OCI-LY1 (cell line): ENCODE data around the gene TANC1.

Experiments
- EZH2 ChIP-seq: fragments of 200-600 bp; sonication (generic), shearing (Covaris generic); IDR thresholded peaks from 2 replicates; pipeline ENCODE4 v1.8.0; 2017; ENCODE audit warnings: borderline replicate concordance, mixed run types, mild to moderate bottlenecking, antibody characterized with exemption, low read length, moderate library complexity, mixed read lengths
- TF ChIP-seq, protein P1 (sequence below): fragments of 200-600 bp; sonication (generic), shearing (Covaris generic); IDR thresholded peaks from 2 replicates; pipeline ENCODE4 v1.5.1; 2017; ENCODE audit warnings: mild to moderate bottlenecking, antibody characterized with exemption, low read length, moderate library complexity, mixed read lengths

DNA sequence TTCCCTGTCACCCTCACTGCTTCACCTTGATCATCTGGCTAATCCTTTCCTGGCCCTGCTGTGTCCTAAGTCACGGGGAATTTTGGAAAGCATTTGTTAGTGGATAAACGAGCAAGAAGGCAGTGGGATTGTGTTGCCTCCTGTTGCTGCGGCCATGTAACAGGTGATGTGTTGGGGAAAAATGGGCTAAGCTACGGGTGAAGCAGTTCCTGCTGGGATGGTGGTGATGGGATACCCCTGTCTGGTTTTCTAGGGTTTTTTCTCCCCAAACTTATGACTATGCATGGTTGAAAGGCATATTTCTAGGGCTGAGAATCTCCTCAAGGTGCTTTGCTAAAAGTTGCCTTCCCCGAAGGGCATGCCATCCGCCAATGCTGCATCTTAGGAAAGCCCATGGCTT is 249.9 kb downstream of the TANC1 start:
- TF ChIP-seq, protein P1, sequence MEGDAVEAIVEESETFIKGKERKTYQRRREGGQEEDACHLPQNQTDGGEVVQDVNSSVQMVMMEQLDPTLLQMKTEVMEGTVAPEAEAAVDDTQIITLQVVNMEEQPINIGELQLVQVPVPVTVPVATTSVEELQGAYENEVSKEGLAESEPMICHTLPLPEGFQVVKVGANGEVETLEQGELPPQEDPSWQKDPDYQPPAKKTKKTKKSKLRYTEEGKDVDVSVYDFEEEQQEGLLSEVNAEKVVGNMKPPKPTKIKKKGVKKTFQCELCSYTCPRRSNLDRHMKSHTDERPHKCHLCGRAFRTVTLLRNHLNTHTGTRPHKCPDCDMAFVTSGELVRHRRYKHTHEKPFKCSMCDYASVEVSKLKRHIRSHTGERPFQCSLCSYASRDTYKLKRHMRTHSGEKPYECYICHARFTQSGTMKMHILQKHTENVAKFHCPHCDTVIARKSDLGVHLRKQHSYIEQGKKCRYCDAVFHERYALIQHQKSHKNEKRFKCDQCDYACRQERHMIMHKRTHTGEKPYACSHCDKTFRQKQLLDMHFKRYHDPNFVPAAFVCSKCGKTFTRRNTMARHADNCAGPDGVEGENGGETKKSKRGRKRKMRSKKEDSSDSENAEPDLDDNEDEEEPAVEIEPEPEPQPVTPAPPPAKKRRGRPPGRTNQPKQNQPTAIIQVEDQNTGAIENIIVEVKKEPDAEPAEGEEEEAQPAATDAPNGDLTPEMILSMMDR, result no peak
- no peak for TF ChIP-seq EZH2
